Panc1 (cell line): ENCODE results near the gene NMNAT3. TPM values are rescaled to one million over a fixed set of nuclear protein-coding genes. Genes with fewer than 3 reads are reported as not detected.

Experiments
- ATAC-seq: fragments of 200-7000 bp; cut with Tn5 transposase; 2 replicates; pipeline ENCODE4 v1.9.1; 2020; ENCODE audit warnings: mild to moderate bottlenecking, moderate library complexity
- BruUV-seq: library from RNA; stranded (reverse); fragments of 400-500 nt; replicated peaks from 2 replicates; lab custom pipeline; 2021; lab: Mats Ljungman, UMichigan
- CTCF ChIA-PET: fragments of 300-600 bp; sonication (Branson Sonifier 250); formaldehyde crosslinking; loops from one replicate; lab custom pipeline; 2022; ENCODE audit warnings: antibody characterized with exemption; lab: Charles Lee
- POLR2A ChIA-PET: fragments of 300-600 bp; sonication (Branson Sonifier 250); formaldehyde crosslinking; loops from one replicate; lab custom pipeline; 2022; ENCODE audit warnings: antibody characterized with exemption; lab: Charles Lee
- DNase-seq: peaks from one replicate; pipeline ENCODE4 v3.0.0-alpha.2; 2010; ENCODE audit warnings: low read depth, low spot score
- H3K27ac ChIP-seq: 2 replicates; pipeline ENCODE4 v1.5.1; 2011; ENCODE audit warnings: mild to moderate bottlenecking, low read length, inconsistent platforms
- H3K27me3 ChIP-seq: fragments of 200-500 bp; sonication (Bioruptor generic); 2 replicates; pipeline ENCODE4 v1.6.0; 2014; ENCODE audit warnings: low read length, inconsistent platforms; ENCODE audit not compliant: control insufficient read depth, insufficient read depth
- H3K36me3 ChIP-seq: fragments of 200-500 bp; sonication (Bioruptor generic); 2 replicates; pipeline ENCODE4 v1.5.1; 2014; ENCODE audit warnings: inconsistent platforms, mild to moderate bottlenecking, low read length, moderate library complexity; ENCODE audit not compliant: control insufficient read depth, insufficient read depth
- H3K4me1 ChIP-seq: 2 replicates; pipeline ENCODE4 v1.5.1; 2011; ENCODE audit warnings: inconsistent platforms, mild to moderate bottlenecking, low read length, moderate library complexity; ENCODE audit not compliant: control insufficient read depth, insufficient read depth
- H3K4me3 ChIP-seq, 2 experiments: 2 replicates each; pipeline ENCODE4 v1.5.1; 2011 to 2012; ENCODE audit warnings: low read depth in 2 of 2, low read length in 2 of 2, mild to moderate bottlenecking in 2 of 2, inconsistent platforms in 1 of 2, moderate library complexity in 1 of 2
- H3K9me3 ChIP-seq: fragments of 200-500 bp; sonication (Bioruptor generic); 2 replicates; pipeline ENCODE4 v1.5.1; 2014; ENCODE audit warnings: low read depth, mild to moderate bottlenecking, inconsistent platforms, low read length, moderate library complexity; ENCODE audit not compliant: control insufficient read depth, insufficient read depth
- POLR2AphosphoS5 ChIP-seq: IDR thresholded peaks from 2 replicates; pipeline ENCODE4 v1.6.1; 2012; ENCODE audit warnings: mild to moderate bottlenecking, low read depth, low read length, moderate library complexity
- SIN3A ChIP-seq: IDR thresholded peaks from 2 replicates; pipeline ENCODE4 v1.6.1; 2012; ENCODE audit warnings: low read depth, mild to moderate bottlenecking, low read length, moderate library complexity, borderline replicate concordance; ENCODE audit not compliant: insufficient read depth
- TCF7L2 ChIP-seq: IDR thresholded peaks from 2 replicates; pipeline ENCODE4 v1.6.1; 2011; ENCODE audit warnings: mild to moderate bottlenecking, low read depth, low read length, inconsistent platforms
- in situ Hi-C: cut with HindIII; loops from 2 replicates; pipeline ENCODE4 v1.10.0; 2016; ENCODE audit warnings: low sequenced_read_pairs, low pct_unique_long_range_greater_than_20kb
- intact Hi-C: fragments of 100-400 bp; cut with micrococcal nuclease; formaldehyde crosslinking; loops from one replicate; pipeline ENCODE4 v1.10.0; 2022; ENCODE audit not compliant: unreplicated experiment
- total RNA-seq: library from RNA; stranded (reverse); gene quantifications from one replicate; pipeline ENCODE4 v1.2.1, GENCODE V29; 2021; ENCODE audit not compliant: unreplicated experiment
- TF ChIP-seq, protein P1 (sequence below): fragments of 450-650 bp; IDR thresholded peaks from 2 replicates; pipeline ENCODE4 v1.5.1; 2017; ENCODE audit warnings: mild to moderate bottlenecking
- TF ChIP-seq, protein P2 (sequence below), 2 experiments: IDR thresholded peaks; 2 replicates each; pipeline ENCODE4 v1.6.1; 2011 to 2012; ENCODE audit warnings: low read depth in 2 of 2, control low read depth in 1 of 2, low read length in 1 of 2, mild to moderate bottlenecking in 1 of 2, moderate library complexity in 1 of 2; ENCODE audit not compliant: insufficient read depth in 1 of 2

Gene NMNAT3
- total RNA-seq, 1 experiment from 2014 or later = 1.9 TPM

DNA sequence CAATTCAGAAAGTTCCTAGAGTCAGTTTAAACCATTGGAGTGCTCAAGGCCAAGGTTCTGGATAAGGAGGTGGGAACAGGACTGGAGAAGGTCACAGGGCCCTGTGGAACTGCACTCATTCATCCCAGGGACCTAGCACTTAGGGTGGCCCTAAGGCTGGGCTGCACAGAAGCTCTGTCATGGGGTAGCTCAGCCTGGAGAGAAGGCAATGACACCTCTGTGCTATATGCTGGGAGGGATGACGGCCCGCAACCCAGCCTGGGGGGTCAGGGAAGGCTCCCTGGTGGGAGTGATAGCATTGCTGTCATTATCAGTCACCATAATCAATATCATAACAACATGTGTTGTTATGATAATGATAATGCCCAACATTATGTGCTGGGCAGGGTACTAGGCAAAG lies 151.6 kb downstream of the NMNAT3 start:
- H3K27me3 ChIP-seq = no peaks in the 10 kb centered on the region
- no TSS peak for BruUV-seq
- no peak overlapping the region for H3K27ac ChIP-seq
- TF ChIP-seq, protein P1, sequence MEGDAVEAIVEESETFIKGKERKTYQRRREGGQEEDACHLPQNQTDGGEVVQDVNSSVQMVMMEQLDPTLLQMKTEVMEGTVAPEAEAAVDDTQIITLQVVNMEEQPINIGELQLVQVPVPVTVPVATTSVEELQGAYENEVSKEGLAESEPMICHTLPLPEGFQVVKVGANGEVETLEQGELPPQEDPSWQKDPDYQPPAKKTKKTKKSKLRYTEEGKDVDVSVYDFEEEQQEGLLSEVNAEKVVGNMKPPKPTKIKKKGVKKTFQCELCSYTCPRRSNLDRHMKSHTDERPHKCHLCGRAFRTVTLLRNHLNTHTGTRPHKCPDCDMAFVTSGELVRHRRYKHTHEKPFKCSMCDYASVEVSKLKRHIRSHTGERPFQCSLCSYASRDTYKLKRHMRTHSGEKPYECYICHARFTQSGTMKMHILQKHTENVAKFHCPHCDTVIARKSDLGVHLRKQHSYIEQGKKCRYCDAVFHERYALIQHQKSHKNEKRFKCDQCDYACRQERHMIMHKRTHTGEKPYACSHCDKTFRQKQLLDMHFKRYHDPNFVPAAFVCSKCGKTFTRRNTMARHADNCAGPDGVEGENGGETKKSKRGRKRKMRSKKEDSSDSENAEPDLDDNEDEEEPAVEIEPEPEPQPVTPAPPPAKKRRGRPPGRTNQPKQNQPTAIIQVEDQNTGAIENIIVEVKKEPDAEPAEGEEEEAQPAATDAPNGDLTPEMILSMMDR = no peak
- TF ChIP-seq, protein P2, sequence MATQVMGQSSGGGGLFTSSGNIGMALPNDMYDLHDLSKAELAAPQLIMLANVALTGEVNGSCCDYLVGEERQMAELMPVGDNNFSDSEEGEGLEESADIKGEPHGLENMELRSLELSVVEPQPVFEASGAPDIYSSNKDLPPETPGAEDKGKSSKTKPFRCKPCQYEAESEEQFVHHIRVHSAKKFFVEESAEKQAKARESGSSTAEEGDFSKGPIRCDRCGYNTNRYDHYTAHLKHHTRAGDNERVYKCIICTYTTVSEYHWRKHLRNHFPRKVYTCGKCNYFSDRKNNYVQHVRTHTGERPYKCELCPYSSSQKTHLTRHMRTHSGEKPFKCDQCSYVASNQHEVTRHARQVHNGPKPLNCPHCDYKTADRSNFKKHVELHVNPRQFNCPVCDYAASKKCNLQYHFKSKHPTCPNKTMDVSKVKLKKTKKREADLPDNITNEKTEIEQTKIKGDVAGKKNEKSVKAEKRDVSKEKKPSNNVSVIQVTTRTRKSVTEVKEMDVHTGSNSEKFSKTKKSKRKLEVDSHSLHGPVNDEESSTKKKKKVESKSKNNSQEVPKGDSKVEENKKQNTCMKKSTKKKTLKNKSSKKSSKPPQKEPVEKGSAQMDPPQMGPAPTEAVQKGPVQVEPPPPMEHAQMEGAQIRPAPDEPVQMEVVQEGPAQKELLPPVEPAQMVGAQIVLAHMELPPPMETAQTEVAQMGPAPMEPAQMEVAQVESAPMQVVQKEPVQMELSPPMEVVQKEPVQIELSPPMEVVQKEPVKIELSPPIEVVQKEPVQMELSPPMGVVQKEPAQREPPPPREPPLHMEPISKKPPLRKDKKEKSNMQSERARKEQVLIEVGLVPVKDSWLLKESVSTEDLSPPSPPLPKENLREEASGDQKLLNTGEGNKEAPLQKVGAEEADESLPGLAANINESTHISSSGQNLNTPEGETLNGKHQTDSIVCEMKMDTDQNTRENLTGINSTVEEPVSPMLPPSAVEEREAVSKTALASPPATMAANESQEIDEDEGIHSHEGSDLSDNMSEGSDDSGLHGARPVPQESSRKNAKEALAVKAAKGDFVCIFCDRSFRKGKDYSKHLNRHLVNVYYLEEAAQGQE (IDR thresholded peaks at IDR 0.05; ENCODE audit: insufficient read depth in 1 of 2, low read depth in 2 of 2, low read length in 1 of 2) = no peak
- TF ChIP-seq SIN3A (no peak), TCF7L2 (no peak), POLR2AphosphoS5 (no peak)
- ChIA-PET CTCF (no interaction called here), POLR2A (interaction anchor here (0.5 kb wide), 1 partner anchor 409 kb away, joined by 4 read pairs; the partner anchor contains the start of gene CLSTN2)
- no peaks in the 10 kb centered on the region for H3K9me3 ChIP-seq
- H3K4me3 ChIP-seq = no peak overlapping the region
- intact Hi-C loops (no loop called here), in situ Hi-C loops (no loop called here)
- ATAC-seq = no peak
- no peaks in the 10 kb centered on the region for H3K4me1 ChIP-seq
- no peaks in the 10 kb centered on the region for H3K36me3 ChIP-seq
- no peak for DNase-seq

DNA sequence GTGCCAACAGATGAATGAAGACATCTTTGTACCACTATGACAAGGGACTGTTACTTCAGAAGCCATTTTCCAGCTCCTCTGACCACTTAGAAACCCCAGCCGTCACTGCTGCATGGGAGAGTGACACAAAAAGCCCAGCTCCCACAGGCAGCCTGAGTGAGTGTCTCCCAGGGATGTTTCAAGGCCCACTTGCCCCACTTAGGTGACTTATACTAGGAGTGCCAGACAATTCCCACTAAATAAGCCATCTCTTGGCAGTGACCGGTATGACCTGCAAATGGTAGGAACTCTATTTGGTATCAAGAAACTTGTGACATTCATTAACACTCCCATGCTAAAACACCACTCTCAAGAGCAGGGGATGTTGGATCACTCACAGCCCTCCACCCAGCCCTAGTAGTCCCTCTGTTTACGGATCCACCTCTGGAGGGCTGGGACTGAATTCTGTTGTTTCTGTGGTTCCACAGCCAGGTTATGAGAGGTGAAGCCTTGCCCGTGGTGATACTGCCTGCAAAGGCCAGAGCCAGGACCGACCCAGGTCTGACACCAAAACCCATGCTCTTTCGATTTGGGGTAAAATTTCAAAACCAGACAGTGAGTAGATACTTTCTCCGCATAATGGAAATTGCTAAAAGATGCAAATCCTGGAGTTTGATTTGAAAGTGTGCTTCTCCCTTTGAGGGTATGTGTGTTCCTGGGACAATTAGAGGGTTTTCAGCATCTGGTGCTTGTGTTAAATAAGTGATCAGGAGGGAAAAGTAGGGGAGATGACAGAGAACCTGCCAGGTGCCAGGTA lies 152.7 kb downstream of the NMNAT3 start:
- ATAC-seq (no peak), DNase-seq (no peak)
- no peak overlapping the region for H3K27ac ChIP-seq
- intact Hi-C loops = no loop called here
- no peaks in the 10 kb centered on the region for H3K4me1 ChIP-seq
- no peaks in the 10 kb centered on the region for H3K36me3 ChIP-seq
- TF ChIP-seq, protein P1 = no peak
- TF ChIP-seq TCF7L2 (no peak), POLR2AphosphoS5 (no peak), SIN3A (no peak)
- TF ChIP-seq, protein P2 (IDR thresholded peaks at IDR 0.05; ENCODE audit: insufficient read depth in 1 of 2, low read depth in 2 of 2, low read length in 1 of 2) = no peak
- ChIA-PET POLR2A (no interaction called here), CTCF (no interaction called here)
- in situ Hi-C loops = no loop called here
- no TSS peak for BruUV-seq
- no peak overlapping the region for H3K4me3 ChIP-seq
- H3K9me3 ChIP-seq = no peaks in the 10 kb centered on the region
- H3K27me3 ChIP-seq = no peaks in the 10 kb centered on the region
